GM21786 (cell line): ENCODE data around the gene FAM171A1.
"Not testable (repeated sequence)": the region's sequence is repeated elsewhere in the genome, so short reads cannot be mapped to it uniquely, and the experiment has no call there.

Source experiments
- ATAC-seq: cut with Tn5 transposase; IDR thresholded peaks from one replicate; pipeline ENCODE4 v1.9.1; 2021; ENCODE audit not compliant: unreplicated experiment

FAM171A1 gene

GRCh38 chr10:15370856-15371701 is at the start of gene FAM171A1:
TSS of gene FAM171A1 (minus strand) at chr10:15371289. CDS start at chr10:15371052, 237 bp downstream.
- peak; percentile 48 for ATAC-seq

- no peak for ATAC-seq
These were observed 49.8 kb upstream of the FAM171A1 start for GRCh38 chr10:15420858-15421257.

DNA sequence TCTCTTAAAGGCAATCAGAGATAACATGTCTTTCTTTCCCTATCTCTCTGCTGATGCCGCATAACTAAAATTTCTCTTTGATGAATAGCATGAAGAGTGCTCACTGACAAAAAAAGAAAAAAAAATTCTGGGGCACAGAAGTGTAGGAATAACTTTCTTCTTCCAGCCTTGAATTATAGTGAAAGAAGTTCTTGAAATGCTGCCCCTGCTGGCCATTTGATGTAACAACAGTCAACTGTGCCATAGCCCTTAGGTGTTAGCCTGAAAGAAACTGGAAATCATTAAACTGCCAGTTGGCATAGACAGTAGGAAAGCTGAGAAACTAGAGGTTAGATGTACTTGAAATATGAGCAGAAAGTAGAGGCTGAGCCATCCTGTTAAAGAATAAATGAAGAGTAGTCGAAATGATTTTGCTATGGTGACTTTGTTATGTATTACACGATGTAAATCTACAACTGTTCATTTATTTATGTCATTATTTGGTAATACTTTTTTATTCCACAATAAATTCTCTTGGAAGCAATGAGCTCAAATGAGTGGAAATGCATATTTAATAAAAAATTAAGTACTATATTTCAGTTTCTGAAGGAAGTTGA is 48.3 kb upstream of the FAM171A1 start:
- ATAC-seq = peak; percentile 47

DNA sequence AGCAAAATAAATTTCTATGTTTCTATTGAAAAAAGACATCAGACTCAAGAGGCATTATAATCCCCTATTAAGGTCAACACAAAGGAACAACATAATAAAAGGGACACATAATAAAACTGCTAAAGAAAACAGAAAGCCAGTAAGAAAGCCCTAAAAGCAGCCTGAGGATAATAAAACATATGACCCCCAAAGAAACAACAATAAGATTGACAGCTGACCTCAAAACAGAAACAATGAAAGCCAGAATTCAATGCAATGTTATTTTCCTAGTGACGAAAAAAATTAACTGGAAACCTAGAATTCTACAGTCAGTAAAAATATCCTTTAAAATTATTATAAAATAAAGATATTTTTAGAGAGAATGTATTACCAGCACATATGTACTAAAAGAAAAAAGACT is 44.9 kb upstream of the FAM171A1 start:
- no peak for ATAC-seq

DNA sequence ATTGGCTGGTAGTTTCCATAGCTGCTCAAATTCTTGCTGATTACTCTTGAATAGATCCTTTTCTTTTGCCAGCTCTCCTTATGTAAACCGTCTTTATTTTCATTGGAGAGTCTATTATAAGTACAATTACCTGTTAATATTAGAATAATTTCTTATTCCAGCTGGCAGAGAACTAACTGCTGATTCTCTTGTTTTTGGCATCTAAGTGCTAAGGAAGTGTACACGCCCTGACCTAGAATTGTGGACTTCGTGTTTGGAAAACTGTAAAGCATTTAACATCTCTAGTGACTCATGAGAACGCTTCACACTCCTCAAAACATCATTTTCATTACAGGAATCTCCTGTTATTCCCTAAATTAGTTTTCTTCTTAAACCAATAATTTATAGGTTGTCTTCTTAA is 39.9 kb upstream of the FAM171A1 start:
- ATAC-seq = no peak

GRCh38 chr10:15409350-15409749 is 38.3 kb upstream of the FAM171A1 start:
- not testable (repeated sequence) for ATAC-seq

DNA sequence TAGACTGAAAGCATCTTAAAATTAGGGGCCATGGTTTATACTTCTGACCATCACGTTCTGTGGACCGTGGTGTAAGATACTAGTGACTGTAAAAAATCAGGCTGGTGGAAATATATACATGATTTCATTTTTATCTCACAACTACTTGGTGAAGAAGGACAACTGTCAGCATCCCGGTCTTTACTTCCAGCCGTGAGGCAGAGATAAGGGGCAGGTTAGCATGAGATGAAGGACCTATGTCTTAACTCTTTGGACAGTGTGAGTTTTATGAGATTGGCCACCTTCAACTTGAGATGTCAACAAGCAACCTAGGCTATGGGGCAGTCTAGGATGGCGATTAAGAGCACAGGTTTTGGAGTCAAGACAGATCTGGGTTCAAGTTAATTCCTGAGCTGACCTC is 37.5 kb upstream of the FAM171A1 start:
- ATAC-seq = no peak

DNA sequence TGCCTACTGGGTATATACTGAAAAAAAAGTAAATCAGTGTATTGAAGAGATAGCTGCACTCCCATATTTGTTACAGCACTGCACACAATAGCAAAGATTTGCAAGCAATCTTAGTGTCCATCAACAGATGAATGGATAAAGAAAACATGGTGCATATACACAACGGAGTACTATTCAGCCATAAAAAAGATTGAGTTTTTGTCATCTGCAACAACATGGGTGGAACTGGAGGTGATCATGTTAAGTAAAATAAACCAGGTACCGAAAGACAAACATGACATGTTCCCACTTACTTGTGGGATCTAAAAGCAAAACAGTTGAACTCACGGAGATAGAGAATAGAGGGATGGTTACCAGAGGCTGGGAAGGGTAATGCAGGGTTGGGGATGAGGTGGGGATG is 34.2 kb upstream of the FAM171A1 start:
- no peak for ATAC-seq

- ATAC-seq = no peak
These were observed 30.3 kb upstream of the FAM171A1 start for GRCh38 chr10:15401382-15401781.

DNA sequence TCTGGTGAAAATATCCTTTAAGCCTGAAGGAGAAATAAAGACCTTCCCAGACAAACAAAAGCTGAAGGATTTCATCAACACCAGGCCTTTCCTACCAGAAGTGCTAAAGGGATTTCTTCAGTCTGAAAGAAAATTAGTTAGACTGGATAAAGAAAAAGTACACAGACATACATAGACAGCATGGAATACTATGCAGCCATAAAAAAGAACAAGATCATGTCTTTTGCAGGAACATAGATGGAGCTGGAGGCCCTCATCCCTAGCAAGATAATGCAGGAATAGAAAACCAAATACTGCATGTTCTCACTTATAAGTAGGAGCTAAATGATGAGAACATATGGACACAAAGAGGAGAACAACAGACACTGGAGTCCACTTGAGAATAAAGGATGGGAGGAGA is 29.4 kb upstream of the FAM171A1 start:
- ATAC-seq = not testable (repeated sequence)

DNA sequence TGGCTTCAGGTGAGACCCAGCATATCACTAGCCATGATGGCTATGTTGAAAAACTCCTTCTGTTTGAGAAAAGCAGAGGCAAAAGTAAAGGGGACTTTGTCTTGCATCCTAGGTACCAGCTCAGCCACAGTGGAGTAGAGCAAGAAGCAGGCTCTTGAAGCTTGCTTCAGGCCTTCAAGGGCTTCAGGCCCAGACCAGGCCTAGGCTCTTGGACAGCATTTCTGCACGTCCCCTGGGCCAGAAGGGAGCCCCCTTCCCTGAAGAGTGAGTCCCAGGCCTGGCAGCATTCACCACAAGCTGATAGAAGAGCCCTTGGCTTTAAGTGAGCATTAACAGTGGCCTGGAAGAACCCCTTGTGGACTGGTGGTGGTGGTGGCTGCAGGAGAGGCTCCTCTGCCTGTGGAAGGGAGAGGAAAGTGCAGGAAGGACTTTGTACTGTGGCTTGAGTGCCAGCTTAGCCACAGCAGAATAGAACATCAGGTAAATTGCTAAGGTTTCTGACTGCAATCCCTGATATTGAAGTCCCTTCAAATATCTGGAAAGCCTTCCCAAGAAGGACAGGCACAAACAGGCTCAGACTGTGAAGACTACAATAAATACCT is 28.1 kb upstream of the FAM171A1 start:
- ATAC-seq = no peak

- no peak for ATAC-seq
These were observed 24.8 kb upstream of the FAM171A1 start for GRCh38 chr10:15395935-15396334.

- ATAC-seq = no peak
These were observed 22.2 kb upstream of the FAM171A1 start for GRCh38 chr10:15393139-15393825.

DNA sequence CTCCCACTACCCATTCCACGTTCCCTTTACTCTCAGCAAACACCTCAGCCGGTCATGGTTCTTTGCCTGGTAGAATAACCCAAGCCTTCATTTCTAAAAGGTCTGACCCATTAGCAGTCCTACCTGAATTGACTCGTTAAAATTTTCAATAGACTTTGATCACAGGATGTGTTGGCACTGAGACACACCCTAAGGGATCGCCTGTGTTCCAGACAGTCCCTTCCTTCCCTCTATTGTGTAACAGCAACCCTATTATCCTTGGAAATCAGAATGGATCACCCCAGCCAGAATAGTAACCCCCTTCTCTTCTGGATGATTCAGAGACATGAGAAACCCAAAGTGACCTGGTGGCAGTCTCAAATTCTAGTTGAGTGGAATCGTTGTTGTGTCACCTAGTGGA is 20.4 kb upstream of the FAM171A1 start:
- ATAC-seq = no peak

- not testable (repeated sequence) for ATAC-seq
These were observed 17.1 kb upstream of the FAM171A1 start for GRCh38 chr10:15388172-15388571.

DNA sequence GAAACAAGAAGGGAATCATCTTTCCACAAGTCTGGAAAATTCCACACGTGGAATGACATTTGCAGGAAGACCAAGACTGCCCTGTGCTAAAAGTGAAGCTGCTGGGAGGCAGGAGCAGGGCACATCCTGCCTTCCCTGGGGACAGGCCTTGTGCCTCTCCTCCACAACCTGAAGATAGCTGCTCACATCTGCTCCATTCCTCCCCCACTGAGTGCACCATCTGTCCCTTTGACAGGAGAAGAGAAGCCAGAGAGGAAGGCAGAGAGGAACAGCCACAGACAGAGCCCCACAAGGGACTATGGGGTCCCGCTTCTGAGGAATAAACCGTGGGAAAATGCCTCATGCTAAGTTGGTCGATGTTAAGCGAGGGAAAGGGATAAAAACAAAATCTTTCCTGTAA is 15.9 kb upstream of the FAM171A1 start:
- no peak for ATAC-seq

GRCh38 chr10:15385552-15386455 is 14.7 kb upstream of the FAM171A1 start:
- ATAC-seq = no peak

DNA sequence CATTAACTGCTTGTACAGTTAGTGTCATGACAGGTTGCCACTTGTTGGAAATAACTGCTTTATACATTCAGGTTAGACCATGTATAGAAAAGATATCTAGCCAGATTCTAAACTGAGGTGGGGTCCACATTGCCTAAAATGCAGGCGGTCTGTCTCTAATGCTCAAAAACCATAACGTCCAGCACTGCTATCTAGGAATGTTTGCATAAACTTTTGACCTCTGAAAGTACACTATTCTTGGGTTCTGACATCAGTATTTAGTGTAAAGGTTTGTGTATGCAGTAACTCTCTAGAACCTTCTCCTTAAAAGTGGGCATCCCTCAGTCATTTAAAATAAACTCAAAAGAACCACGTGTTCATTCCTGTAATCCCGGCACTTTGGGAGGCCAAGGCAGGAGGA is 10.3 kb upstream of the FAM171A1 start:
- no peak for ATAC-seq

GRCh38 chr10:15379078-15379477 is 8.0 kb upstream of the FAM171A1 start:
- ATAC-seq = no peak

DNA sequence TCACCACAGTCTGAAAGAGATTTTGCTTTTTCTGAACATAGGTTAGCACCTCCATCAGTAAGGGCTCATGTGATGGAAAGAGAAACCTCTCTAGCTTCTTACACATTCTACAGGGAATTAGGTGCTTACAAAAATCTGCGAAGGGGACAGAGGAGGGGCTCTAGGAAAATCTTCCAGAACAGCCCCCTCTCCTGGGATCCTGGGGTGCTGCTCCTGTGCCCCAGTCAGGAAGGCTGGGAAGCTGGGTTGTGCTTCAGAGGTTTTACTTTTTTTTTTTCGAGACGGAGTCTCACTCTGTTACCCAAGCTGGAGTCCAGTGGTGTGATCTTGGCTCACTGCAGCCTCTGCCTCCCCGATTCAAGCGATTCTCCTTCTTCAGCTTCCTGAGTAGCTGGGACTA is 7.5 kb upstream of the FAM171A1 start:
- ATAC-seq = no peak

DNA sequence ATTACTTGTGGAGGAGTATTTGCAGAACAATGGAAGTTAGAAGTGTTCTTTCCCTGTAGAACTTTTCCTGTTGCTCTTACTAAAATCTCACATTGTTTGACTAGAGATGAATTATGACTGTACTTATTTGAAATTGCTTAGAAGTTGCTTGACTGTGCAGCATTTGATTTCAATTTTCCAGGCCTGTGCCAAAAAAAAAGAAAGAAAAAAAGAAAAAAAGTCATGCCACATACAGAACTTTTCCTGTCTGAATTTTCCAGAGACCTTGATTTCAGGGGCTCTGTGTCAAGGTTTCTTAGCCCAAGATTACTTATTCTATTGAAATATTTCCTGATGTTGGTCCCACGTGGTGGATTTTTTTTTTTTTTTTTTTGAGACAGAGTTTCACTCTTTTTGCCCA is 3.5 kb upstream of the FAM171A1 start:
- no peak for ATAC-seq
